AG04450 (cell line): ENCODE results near the gene SPEG. TPM values are rescaled to one million over a fixed set of nuclear protein-coding genes. Genes with fewer than 3 reads are reported as not detected.

Experiments
- CTCF ChIA-PET: fragments of 300-600, 350-600 bp; formaldehyde crosslinking; extraction: SDS; loops from one replicate; lab custom pipeline; 2022; ENCODE audit warnings: antibody characterized with exemption, inconsistent platforms; lab: Charles Lee
- POLR2A ChIA-PET: fragments of 350-600 bp; formaldehyde crosslinking; extraction: SDS; loops from one replicate; lab custom pipeline; 2021; ENCODE audit warnings: antibody characterized with exemption, inconsistent platforms; lab: Yijun Ruan, JAX
- DNase-seq: peaks from one replicate; pipeline ENCODE4 v3.0.0-alpha.2; 2011; ENCODE audit warnings: low read depth, low spot score
- H3K27ac ChIP-seq: one replicate; pipeline ENCODE4 v1.5.1; 2012; ENCODE audit warnings: low read depth, low read length, control low read depth
- H3K27me3 ChIP-seq: one replicate; pipeline ENCODE4 v1.6.0; 2012; ENCODE audit warnings: low read length; ENCODE audit not compliant: control insufficient read depth, insufficient read depth
- H3K4me3 ChIP-seq: 2 replicates; pipeline ENCODE4 v1.5.1; 2011; ENCODE audit warnings: mild to moderate bottlenecking, low read depth, low read length, control low read depth
- H3K9me3 ChIP-seq: 2 replicates; pipeline ENCODE4 v1.5.1; 2012; ENCODE audit warnings: low read length; ENCODE audit not compliant: control insufficient read depth, insufficient read depth
- polyA plus RNA-seq: library from polyadenylated mRNA; depleted of rRNA; stranded (reverse); fragments of >200 nt; gene quantifications from 2 replicates; pipeline ENCODE4 v1.2.3, GENCODE V29; 2011
- TF ChIP-seq, protein P1 (sequence below): IDR thresholded peaks from 2 replicates; pipeline ENCODE4 v1.5.1; 2011; ENCODE audit warnings: low read depth, low read length, control low read depth, inconsistent platforms

SPEG gene
- polyA plus RNA-seq, 1 experiment = 28.0 TPM

DNA sequence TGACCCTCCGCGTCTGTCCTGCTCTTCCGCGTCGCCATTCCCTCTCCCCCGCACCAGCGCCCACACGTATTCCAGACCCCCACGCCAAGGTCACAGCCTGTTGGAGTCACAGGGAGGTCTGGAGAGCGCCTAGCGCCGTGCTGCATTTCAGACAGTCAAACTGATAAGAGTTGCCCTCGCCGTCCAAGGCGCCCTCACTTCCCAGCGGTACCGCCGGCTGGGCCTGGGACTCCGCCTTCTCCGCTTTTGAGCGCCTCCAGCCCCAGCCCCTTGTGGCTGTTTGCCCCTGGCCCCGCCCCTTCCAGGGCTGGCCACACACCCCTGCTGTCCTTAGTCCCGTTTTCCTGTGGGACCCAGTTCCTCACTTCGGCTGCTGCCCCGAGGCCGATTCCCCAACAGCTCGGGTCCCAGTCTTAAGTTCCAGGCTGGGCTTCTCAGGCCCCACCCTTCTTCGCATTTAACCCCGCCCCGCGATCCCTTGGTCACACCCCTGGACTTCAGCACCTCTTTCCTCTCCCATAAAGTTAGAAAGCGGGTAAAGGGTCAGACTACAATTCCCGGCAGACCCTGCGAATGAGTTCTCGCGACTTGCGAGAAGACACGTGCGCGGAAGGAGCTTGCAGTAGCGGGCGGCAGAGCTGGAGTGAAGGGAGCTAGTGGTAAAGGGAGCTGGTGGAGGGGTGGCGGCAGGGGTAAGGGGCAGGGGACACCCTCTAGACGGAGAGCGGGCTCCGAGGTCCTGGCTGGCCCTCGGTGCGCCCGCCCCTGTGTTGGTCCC lies 63.8 kb downstream of the SPEG start, which contains the start of gene GMPPA:
GMPPA (plus strand) TSS at position 612 of the 778 bp plus-strand sequence. CDS start 1,085 bp downstream, outside the sequence.
- peak within 1 kb of the TSS; percentile 80 for H3K4me3 ChIP-seq
- ChIA-PET CTCF (interaction anchor here (0.7 to 6.1 kb wide), 11 partner anchors 11 to 95 kb away, joined by 3 to 168 read pairs (median 6); no protein-coding TSS in a partner anchor), POLR2A (interaction anchor here (0.6 to 2.9 kb wide), 21 partner anchors 9 to 129 kb away, joined by 3 to 18 read pairs (median 5); partner anchors contain the start of gene DNPEP)
- TF ChIP-seq, protein P1, sequence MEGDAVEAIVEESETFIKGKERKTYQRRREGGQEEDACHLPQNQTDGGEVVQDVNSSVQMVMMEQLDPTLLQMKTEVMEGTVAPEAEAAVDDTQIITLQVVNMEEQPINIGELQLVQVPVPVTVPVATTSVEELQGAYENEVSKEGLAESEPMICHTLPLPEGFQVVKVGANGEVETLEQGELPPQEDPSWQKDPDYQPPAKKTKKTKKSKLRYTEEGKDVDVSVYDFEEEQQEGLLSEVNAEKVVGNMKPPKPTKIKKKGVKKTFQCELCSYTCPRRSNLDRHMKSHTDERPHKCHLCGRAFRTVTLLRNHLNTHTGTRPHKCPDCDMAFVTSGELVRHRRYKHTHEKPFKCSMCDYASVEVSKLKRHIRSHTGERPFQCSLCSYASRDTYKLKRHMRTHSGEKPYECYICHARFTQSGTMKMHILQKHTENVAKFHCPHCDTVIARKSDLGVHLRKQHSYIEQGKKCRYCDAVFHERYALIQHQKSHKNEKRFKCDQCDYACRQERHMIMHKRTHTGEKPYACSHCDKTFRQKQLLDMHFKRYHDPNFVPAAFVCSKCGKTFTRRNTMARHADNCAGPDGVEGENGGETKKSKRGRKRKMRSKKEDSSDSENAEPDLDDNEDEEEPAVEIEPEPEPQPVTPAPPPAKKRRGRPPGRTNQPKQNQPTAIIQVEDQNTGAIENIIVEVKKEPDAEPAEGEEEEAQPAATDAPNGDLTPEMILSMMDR = 0 out of 2 replicates have a peak, but pooled peaks have one; percentile 7
- DNase-seq = peak; percentile 97
- H3K27ac ChIP-seq = peak within 1 kb of the TSS; percentile 86
- H3K9me3 ChIP-seq = no peaks in the 10 kb centered on the region; the same call in 1 of the 2 replicates
- H3K27me3 ChIP-seq = peaks cover 3% of the 10 kb centered on the region

DNA sequence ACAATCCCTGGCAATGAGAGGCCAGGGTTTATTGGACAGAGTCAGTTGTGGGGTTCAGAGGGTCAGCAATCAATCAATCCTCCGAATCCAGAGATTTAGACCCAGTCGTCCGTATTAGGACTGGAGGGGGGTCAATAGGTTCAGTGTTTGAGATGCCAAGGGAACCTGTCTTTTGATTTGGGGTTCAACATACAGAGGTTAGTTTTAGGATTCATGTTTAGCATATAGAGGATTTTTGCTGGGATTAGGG lies 64.3 kb downstream of the SPEG start:
- H3K9me3 ChIP-seq = no peaks in the 10 kb centered on the region; the same call in 1 of the 2 replicates
- H3K27ac ChIP-seq = peak overlapping the region; percentile 84
- TF ChIP-seq, protein P1 = no peak
- ChIA-PET POLR2A (interaction anchor here (0.6 to 2.9 kb wide), 15 partner anchors 9 to 112 kb away, joined by 3 to 18 read pairs (median 5); partner anchors contain the start of gene DNPEP), CTCF (interaction anchor here (0.7 to 5.9 kb wide), 9 partner anchors 11 to 110 kb away, joined by 3 to 67 read pairs (median 6); no protein-coding TSS in a partner anchor)
- DNase-seq = no peak
- H3K4me3 ChIP-seq = peak overlapping the region; percentile 80
- peaks cover 3% of the 10 kb centered on the region for H3K27me3 ChIP-seq

DNA sequence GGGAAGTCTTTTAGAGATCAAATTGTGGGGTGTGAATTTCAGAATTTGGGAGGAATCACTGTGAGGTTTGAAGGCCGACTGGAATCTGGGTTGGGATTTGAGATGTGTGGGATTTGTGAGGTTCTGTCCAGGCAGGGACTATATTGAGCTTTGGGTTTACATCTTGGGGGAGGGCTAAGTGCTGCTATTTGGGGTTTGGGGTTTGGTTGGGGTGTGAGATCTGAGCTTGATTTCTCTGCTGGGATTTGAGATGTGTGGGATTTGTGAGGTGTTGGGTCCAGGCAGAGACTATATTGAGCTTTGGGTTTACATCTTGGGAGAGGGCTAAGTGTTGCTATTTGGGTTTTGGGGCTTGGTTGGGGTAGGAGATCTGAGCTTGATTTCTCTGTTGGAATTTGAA lies 64.9 kb downstream of the SPEG start:
- H3K9me3 ChIP-seq = no peaks in the 10 kb centered on the region; the same call in 1 of the 2 replicates
- CTCF ChIA-PET = interaction anchor here (0.8 to 5.9 kb wide), 11 partner anchors 10 to 111 kb away, joined by 3 to 67 read pairs (median 6); no protein-coding TSS in a partner anchor
- TF ChIP-seq, protein P1 = no peak
- POLR2A ChIA-PET = interaction anchor here (0.6 to 1.2 kb wide), 4 partner anchors 11 to 112 kb away, joined by 3 to 6 read pairs (median 4); partner anchors contain the start of gene DNPEP
- H3K4me3 ChIP-seq = peak overlapping the region; percentile 80
- peak overlapping the region; percentile 47 for H3K27ac ChIP-seq
- peaks cover 3% of the 10 kb centered on the region for H3K27me3 ChIP-seq
- no peak for DNase-seq

DNA sequence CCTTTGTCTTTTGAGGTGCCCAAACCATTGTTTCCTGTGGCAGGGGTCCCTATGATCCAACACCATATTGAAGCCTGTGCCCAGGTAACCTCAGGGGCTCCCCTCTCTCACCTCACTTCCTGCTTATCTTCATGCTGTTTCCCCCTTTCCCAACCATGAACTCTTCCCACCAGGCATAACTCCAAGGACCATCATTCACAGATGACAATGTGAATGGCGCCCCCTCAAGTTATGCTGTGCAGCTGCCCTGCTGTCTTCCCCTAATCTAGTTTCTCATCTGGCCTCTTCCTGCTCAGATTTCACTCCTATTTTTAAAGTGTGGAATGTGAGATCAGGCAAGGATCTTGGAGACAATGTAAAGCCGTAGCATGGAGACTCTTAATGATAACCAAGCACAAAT lies 65.5 kb downstream of the SPEG start:
- H3K4me3 ChIP-seq = peak overlapping the region; percentile 80

More for the DNA sequence above, 65.5 kb downstream of the SPEG start:
- ChIA-PET POLR2A (interaction anchor here (0.6 to 1.1 kb wide), 2 partner anchors 10 to 47 kb away, joined by 3 to 4 read pairs; no protein-coding TSS in a partner anchor), CTCF (interaction anchor here (0.8 to 5.9 kb wide), 10 partner anchors 9 to 111 kb away, joined by 3 to 67 read pairs (median 6); no protein-coding TSS in a partner anchor)
- TF ChIP-seq, protein P1 = peak; percentile 43
- DNase-seq = no peak
- H3K9me3 ChIP-seq = no peaks in the 10 kb centered on the region; the same call in 1 of the 2 replicates
- H3K27me3 ChIP-seq = peaks cover 3% of the 10 kb centered on the region
- H3K27ac ChIP-seq = no peak overlapping the region
